ENCODE results near the gene ZNF341.

DNA sequence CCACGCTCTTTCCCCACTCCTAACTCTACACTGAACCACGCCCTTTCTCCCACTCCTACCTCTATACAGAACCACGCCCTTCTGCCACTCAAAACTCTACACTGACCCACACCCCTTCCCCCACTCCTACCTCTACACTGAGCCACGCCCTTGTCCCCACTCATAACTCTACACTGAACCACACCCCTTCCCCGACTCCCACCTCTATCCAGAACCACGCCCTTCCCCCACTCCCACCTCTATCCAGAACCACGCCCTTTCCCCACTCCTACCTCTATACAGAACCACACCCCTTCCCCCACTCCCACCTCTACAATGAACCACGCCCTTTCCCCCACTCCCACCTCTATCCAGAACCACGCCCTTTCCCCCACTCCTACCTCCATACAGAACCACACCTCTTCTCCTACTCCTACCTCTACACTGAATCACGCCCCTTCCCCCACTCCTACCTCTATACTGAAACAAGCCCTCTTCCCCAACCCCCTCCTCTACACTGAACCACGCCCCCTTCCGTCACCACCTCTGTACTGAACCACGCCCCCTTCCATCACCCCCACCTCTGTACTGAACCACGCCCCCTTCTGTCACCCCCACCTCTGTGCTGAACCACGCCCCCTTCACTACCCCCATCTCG, 21.8 kb upstream of the ZNF341 start:
- TF ChIP-seq ZNF776 (tag by site-specific recombination; IDR thresholded peaks at IDR 0.05; ENCODE audit: borderline replicate concordance) (no peak), YY1 (tag by site-specific recombination; IDR thresholded peaks at IDR 0.05) (no peak)
- TF ChIP-seq, protein P1, sequence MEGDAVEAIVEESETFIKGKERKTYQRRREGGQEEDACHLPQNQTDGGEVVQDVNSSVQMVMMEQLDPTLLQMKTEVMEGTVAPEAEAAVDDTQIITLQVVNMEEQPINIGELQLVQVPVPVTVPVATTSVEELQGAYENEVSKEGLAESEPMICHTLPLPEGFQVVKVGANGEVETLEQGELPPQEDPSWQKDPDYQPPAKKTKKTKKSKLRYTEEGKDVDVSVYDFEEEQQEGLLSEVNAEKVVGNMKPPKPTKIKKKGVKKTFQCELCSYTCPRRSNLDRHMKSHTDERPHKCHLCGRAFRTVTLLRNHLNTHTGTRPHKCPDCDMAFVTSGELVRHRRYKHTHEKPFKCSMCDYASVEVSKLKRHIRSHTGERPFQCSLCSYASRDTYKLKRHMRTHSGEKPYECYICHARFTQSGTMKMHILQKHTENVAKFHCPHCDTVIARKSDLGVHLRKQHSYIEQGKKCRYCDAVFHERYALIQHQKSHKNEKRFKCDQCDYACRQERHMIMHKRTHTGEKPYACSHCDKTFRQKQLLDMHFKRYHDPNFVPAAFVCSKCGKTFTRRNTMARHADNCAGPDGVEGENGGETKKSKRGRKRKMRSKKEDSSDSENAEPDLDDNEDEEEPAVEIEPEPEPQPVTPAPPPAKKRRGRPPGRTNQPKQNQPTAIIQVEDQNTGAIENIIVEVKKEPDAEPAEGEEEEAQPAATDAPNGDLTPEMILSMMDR (tag by site-specific recombination; IDR thresholded peaks at IDR 0.05) = no peak
- TF ChIP-seq, protein P2, sequence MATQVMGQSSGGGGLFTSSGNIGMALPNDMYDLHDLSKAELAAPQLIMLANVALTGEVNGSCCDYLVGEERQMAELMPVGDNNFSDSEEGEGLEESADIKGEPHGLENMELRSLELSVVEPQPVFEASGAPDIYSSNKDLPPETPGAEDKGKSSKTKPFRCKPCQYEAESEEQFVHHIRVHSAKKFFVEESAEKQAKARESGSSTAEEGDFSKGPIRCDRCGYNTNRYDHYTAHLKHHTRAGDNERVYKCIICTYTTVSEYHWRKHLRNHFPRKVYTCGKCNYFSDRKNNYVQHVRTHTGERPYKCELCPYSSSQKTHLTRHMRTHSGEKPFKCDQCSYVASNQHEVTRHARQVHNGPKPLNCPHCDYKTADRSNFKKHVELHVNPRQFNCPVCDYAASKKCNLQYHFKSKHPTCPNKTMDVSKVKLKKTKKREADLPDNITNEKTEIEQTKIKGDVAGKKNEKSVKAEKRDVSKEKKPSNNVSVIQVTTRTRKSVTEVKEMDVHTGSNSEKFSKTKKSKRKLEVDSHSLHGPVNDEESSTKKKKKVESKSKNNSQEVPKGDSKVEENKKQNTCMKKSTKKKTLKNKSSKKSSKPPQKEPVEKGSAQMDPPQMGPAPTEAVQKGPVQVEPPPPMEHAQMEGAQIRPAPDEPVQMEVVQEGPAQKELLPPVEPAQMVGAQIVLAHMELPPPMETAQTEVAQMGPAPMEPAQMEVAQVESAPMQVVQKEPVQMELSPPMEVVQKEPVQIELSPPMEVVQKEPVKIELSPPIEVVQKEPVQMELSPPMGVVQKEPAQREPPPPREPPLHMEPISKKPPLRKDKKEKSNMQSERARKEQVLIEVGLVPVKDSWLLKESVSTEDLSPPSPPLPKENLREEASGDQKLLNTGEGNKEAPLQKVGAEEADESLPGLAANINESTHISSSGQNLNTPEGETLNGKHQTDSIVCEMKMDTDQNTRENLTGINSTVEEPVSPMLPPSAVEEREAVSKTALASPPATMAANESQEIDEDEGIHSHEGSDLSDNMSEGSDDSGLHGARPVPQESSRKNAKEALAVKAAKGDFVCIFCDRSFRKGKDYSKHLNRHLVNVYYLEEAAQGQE (tag by site-specific recombination; IDR thresholded peaks at IDR 0.05) = no peak

Data from HEK293 (cell line).